ENCODE measurements around the gene NUS1.
A peak's percentile ranks its signal among the peaks of the same experiment; 100 is the strongest.
"Not testable (repeated sequence)": the region's sequence is repeated elsewhere in the genome, so short reads cannot be mapped to it uniquely, and the experiment has no call there.

NUS1 gene

GRCh38 chr6:117674991-117675657, at the start of gene NUS1:
NUS1 (plus strand) TSS chr6:117675469; CDS start chr6:117675671, 202 bp downstream.
- H3K27ac Mint-ChIP-seq (ENCODE audit: low read depth): peak within 1 kb of the TSS; percentile 85
- DNase-seq (ENCODE audit: low spot score in 2 of 2) (peak; percentile 97), ATAC-seq (replicated peaks; ENCODE audit: extremely low read depth, poor library complexity, severe bottlenecking) (peak; percentile 95)
- peaks cover 44% of the 10 kb centered on the region for H3K4me1 Mint-ChIP-seq
- H3K9me3 Mint-ChIP-seq: no peaks in the 10 kb centered on the region
- peaks cover 11% of the 10 kb centered on the region for H3K36me3 Mint-ChIP-seq (ENCODE audit: insufficient read depth)
- peak within 1 kb of the TSS; percentile 84 for H3K4me3 Mint-ChIP-seq
- H3K27me3 Mint-ChIP-seq: no peaks in the 10 kb centered on the region

GRCh38 chr6:117627533-117627932, 47.7 kb upstream of the NUS1 start:
- DNase-seq (ENCODE audit: low spot score in 2 of 2) (no peak), ATAC-seq (replicated peaks; ENCODE audit: extremely low read depth, poor library complexity, severe bottlenecking) (no peak)
- Mint-ChIP-seq H3K4me1 (no peaks in the 10 kb centered on the region), H3K36me3 (ENCODE audit: insufficient read depth) (peaks cover 2% of the 10 kb centered on the region), H3K9me3 (no peaks in the 10 kb centered on the region), H3K27ac (ENCODE audit: low read depth) (no peak overlapping the region), H3K27me3 (peaks cover 12% of the 10 kb centered on the region), H3K4me3 (no peak overlapping the region)

- Mint-ChIP-seq H3K27me3 (peaks cover 12% of the 10 kb centered on the region), H3K27ac (ENCODE audit: low read depth) (no peak overlapping the region), H3K36me3 (ENCODE audit: insufficient read depth) (peaks cover 2% of the 10 kb centered on the region), H3K9me3 (no peaks in the 10 kb centered on the region), H3K4me1 (no peaks in the 10 kb centered on the region), H3K4me3 (no peak overlapping the region)
- ATAC-seq (replicated peaks; ENCODE audit: extremely low read depth, poor library complexity, severe bottlenecking): no peak
- no peak for DNase-seq (ENCODE audit: low spot score in 2 of 2)
These were observed 46.1 kb upstream of the NUS1 start for GRCh38 chr6:117629119-117629660.

- H3K36me3 Mint-ChIP-seq (ENCODE audit: insufficient read depth): peaks cover 1% of the 10 kb centered on the region
- no peak for DNase-seq (ENCODE audit: low spot score in 2 of 2)
- H3K27me3 Mint-ChIP-seq: no peaks in the 10 kb centered on the region
- H3K4me3 Mint-ChIP-seq: no peak overlapping the region
- no peaks in the 10 kb centered on the region for H3K9me3 Mint-ChIP-seq
- ATAC-seq (replicated peaks; ENCODE audit: extremely low read depth, poor library complexity, severe bottlenecking): no peak
- H3K4me1 Mint-ChIP-seq: no peaks in the 10 kb centered on the region
- no peak overlapping the region for H3K27ac Mint-ChIP-seq (ENCODE audit: low read depth)
These were observed 37.5 kb upstream of the NUS1 start for GRCh38 chr6:117637770-117638169.

GRCh38 chr6:117642976-117643375, 32.3 kb upstream of the NUS1 start:
- H3K27ac Mint-ChIP-seq (ENCODE audit: low read depth): no peak overlapping the region
- peaks cover 12% of the 10 kb centered on the region for H3K27me3 Mint-ChIP-seq
- H3K9me3 Mint-ChIP-seq: no peaks in the 10 kb centered on the region
- H3K4me1 Mint-ChIP-seq: no peaks in the 10 kb centered on the region
- DNase-seq (ENCODE audit: low spot score in 2 of 2) (no peak), ATAC-seq (replicated peaks; ENCODE audit: extremely low read depth, poor library complexity, severe bottlenecking) (no peak)
- no peak overlapping the region for H3K4me3 Mint-ChIP-seq
- H3K36me3 Mint-ChIP-seq (ENCODE audit: insufficient read depth): no peaks in the 10 kb centered on the region

GRCh38 chr6:117651984-117652383, 23.3 kb upstream of the NUS1 start:
- ATAC-seq (replicated peaks; ENCODE audit: extremely low read depth, poor library complexity, severe bottlenecking); H3K9me3 Mint-ChIP-seq; H3K27me3 Mint-ChIP-seq; H3K4me3 Mint-ChIP-seq; H3K36me3 Mint-ChIP-seq (ENCODE audit: insufficient read depth); DNase-seq (ENCODE audit: low spot score in 2 of 2); H3K27ac Mint-ChIP-seq (ENCODE audit: low read depth); H3K4me1 Mint-ChIP-seq: not testable (repeated sequence)

- Mint-ChIP-seq H3K27ac (ENCODE audit: low read depth) (no peak overlapping the region), H3K4me3 (no peak overlapping the region), H3K36me3 (ENCODE audit: insufficient read depth) (no peaks in the 10 kb centered on the region), H3K27me3 (no peaks in the 10 kb centered on the region), H3K4me1 (no peaks in the 10 kb centered on the region), H3K9me3 (no peaks in the 10 kb centered on the region)
- ATAC-seq (replicated peaks; ENCODE audit: extremely low read depth, poor library complexity, severe bottlenecking) (no peak), DNase-seq (ENCODE audit: low spot score in 2 of 2) (no peak)
These were observed 21.3 kb upstream of the NUS1 start for GRCh38 chr6:117653949-117654348.

GRCh38 chr6:117655380-117655779, 19.9 kb upstream of the NUS1 start:
- Mint-ChIP-seq H3K27ac (ENCODE audit: low read depth) (no peak overlapping the region), H3K9me3 (no peaks in the 10 kb centered on the region)
- no peak for ATAC-seq (replicated peaks; ENCODE audit: extremely low read depth, poor library complexity, severe bottlenecking)

GRCh38 chr6:117666881-117667280, 8.4 kb upstream of the NUS1 start:
- H3K27me3 Mint-ChIP-seq: no peaks in the 10 kb centered on the region

More at GRCh38 chr6:117655380-117655779, 19.9 kb upstream of the NUS1 start:
- Mint-ChIP-seq H3K36me3 (ENCODE audit: insufficient read depth) (no peaks in the 10 kb centered on the region), H3K4me1 (no peaks in the 10 kb centered on the region), H3K27me3 (no peaks in the 10 kb centered on the region), H3K4me3 (no peak overlapping the region)
- DNase-seq (ENCODE audit: low spot score in 2 of 2): no peak

GRCh38 chr6:117668736-117669135, 6.5 kb upstream of the NUS1 start:
- peaks cover 4% of the 10 kb centered on the region for H3K4me1 Mint-ChIP-seq
- ATAC-seq (replicated peaks; ENCODE audit: extremely low read depth, poor library complexity, severe bottlenecking) (no peak), DNase-seq (ENCODE audit: low spot score in 2 of 2) (no peak)
- no peaks in the 10 kb centered on the region for H3K9me3 Mint-ChIP-seq
- H3K36me3 Mint-ChIP-seq (ENCODE audit: insufficient read depth): no peaks in the 10 kb centered on the region
- no peak overlapping the region for H3K4me3 Mint-ChIP-seq
- no peak overlapping the region for H3K27ac Mint-ChIP-seq (ENCODE audit: low read depth)
- no peaks in the 10 kb centered on the region for H3K27me3 Mint-ChIP-seq

More at GRCh38 chr6:117666881-117667280, 8.4 kb upstream of the NUS1 start:
- Mint-ChIP-seq H3K4me3 (no peak overlapping the region), H3K9me3 (no peaks in the 10 kb centered on the region), H3K4me1 (no peaks in the 10 kb centered on the region), H3K36me3 (ENCODE audit: insufficient read depth) (no peaks in the 10 kb centered on the region), H3K27ac (ENCODE audit: low read depth) (no peak overlapping the region)
- ATAC-seq (replicated peaks; ENCODE audit: extremely low read depth, poor library complexity, severe bottlenecking) (no peak), DNase-seq (ENCODE audit: low spot score in 2 of 2) (no peak)

- ATAC-seq (replicated peaks; ENCODE audit: extremely low read depth, poor library complexity, severe bottlenecking) (no peak), DNase-seq (ENCODE audit: low spot score in 2 of 2) (no peak)
- Mint-ChIP-seq H3K27ac (ENCODE audit: low read depth) (no peak overlapping the region), H3K4me1 (peaks cover 38% of the 10 kb centered on the region), H3K36me3 (ENCODE audit: insufficient read depth) (peaks cover 11% of the 10 kb centered on the region), H3K9me3 (no peaks in the 10 kb centered on the region), H3K4me3 (peak overlapping the region; percentile 84), H3K27me3 (no peaks in the 10 kb centered on the region)
These were observed 766 bp upstream of the NUS1 start for GRCh38 chr6:117674503-117674902.

GRCh38 chr6:117675658-117676301, 511 bp downstream of the NUS1 start:
- peak overlapping the region; percentile 85 for H3K27ac Mint-ChIP-seq (ENCODE audit: low read depth)
- DNase-seq (ENCODE audit: low spot score in 2 of 2); H3K27me3 Mint-ChIP-seq; H3K9me3 Mint-ChIP-seq: not testable (repeated sequence)
- peak overlapping the region; percentile 84 for H3K4me3 Mint-ChIP-seq
- peak; percentile 59 for ATAC-seq (replicated peaks; ENCODE audit: extremely low read depth, poor library complexity, severe bottlenecking)
- peaks cover 11% of the 10 kb centered on the region for H3K36me3 Mint-ChIP-seq (ENCODE audit: insufficient read depth)
- peaks cover 50% of the 10 kb centered on the region for H3K4me1 Mint-ChIP-seq
